K562 (cell line): ENCODE data around the gene KAZN. TPM values are rescaled to one million over a fixed set of nuclear protein-coding genes. Genes with fewer than 3 reads are reported as not detected.

Experiments
- ATAC-seq: fragments of 200-7000 bp; cut with Tn5 transposase; 3 replicates; pipeline ENCODE4 v1.9.1; 2020; ENCODE audit warnings: moderate library complexity
- BruUV-seq: library from RNA; stranded (reverse); fragments of 400-500 nt; replicated peaks from 2 replicates; lab custom pipeline; 2021; lab: Mats Ljungman, UMichigan
- CTCF ChIA-PET: fragments of 300-600 bp; formaldehyde crosslinking; extraction: SDS; loops from one replicate; lab custom pipeline; 2021; ENCODE audit warnings: low intra/inter-chr PET ratio; lab: Yijun Ruan, JAX
- POLR2A ChIA-PET: fragments of 300-600, 350-650 bp; sonication (Branson Sonifier 250); formaldehyde crosslinking; extraction: SDS; loops from one replicate; lab custom pipeline; 2021; ENCODE audit warnings: antibody characterized with exemption, inconsistent platforms; lab: Yijun Ruan, JAX
- DNase-seq, 4 experiments: peaks; one replicate each; pipeline versions ENCODE4 v3.0.0 to v3.0.0-alpha.2; 2011 to 2018; ENCODE audit warnings: low spot score in 3 of 4, mixed read lengths in 3 of 4; ENCODE audit errors: extremely low read depth in 1 of 4
- FAIRE-seq: peaks from 2 replicates; lab custom pipeline; 2011; peaks lifted over from hg19 to GRCh38; lab: Jason Lieb, UNC
- H2AFZ ChIP-seq: 2 replicates; pipeline ENCODE4 v1.6.0; 2011; ENCODE audit warnings: low read depth, low read length, control low read depth, inconsistent platforms
- H3K27ac ChIP-seq: fragments of 200-600 bp; 3 replicates; pipeline ENCODE4 v1.8.0; 2011; ENCODE audit warnings: low read depth, mild to moderate bottlenecking, control low read depth, inconsistent platforms, low read length, moderate library complexity, mixed read lengths; ENCODE audit errors: extremely low read depth
- H3K27me3 ChIP-seq, 2 experiments: fragments of 300-600 bp in 1 of 2; 2 replicates in 1 of 2; 3 replicates in 1 of 2; pipeline versions ENCODE4 v1.6.0 to v1.8.0; 2011; ENCODE audit warnings: inconsistent platforms in 2 of 2, low read length in 2 of 2, mild to moderate bottlenecking in 1 of 2, mixed read lengths in 1 of 2, moderate library complexity in 1 of 2; ENCODE audit not compliant: control insufficient read depth in 2 of 2, insufficient read depth in 2 of 2
- H3K36me3 ChIP-seq: fragments of 300-600 bp; 3 replicates; pipeline ENCODE4 v1.8.0; 2011; ENCODE audit warnings: mild to moderate bottlenecking, low read length, inconsistent platforms; ENCODE audit not compliant: control insufficient read depth, insufficient read depth
- H3K4me1 ChIP-seq, 2 experiments: fragments of 200-600 bp in 1 of 2; replicated peaks in 1 of 2; 2 replicates in 1 of 2; 3 replicates in 1 of 2; pipeline versions ENCODE4 v1.5.1 to v1.8.0; 2011; ENCODE audit warnings: inconsistent platforms in 2 of 2, low read length in 2 of 2, mild to moderate bottlenecking in 1 of 2, mixed read lengths in 1 of 2, moderate library complexity in 1 of 2; ENCODE audit not compliant: control insufficient read depth in 2 of 2, insufficient read depth in 2 of 2
- H3K4me2 ChIP-seq: 2 replicates; pipeline ENCODE4 v1.6.1; 2011; ENCODE audit warnings: low read length, control low read depth, inconsistent platforms, mixed read lengths; ENCODE audit not compliant: insufficient read depth
- H3K4me3 ChIP-seq: fragments of 200-600 bp; sonication (generic), shearing (Covaris generic); 2 replicates; pipeline ENCODE4 v1.5.1; 2016; ENCODE audit warnings: control low read depth, inconsistent platforms
- H3K79me2 ChIP-seq: fragments of 200-600 bp; 3 replicates; pipeline ENCODE4 v1.8.0; 2011; ENCODE audit warnings: low read length, inconsistent platforms; ENCODE audit not compliant: control insufficient read depth, insufficient read depth
- H3K9ac ChIP-seq, 2 experiments: 2 replicates each; pipeline versions ENCODE4 v1.6.0 to v1.6.1; 2011; ENCODE audit warnings: low read depth in 2 of 2, low read length in 2 of 2, control low read depth in 1 of 2, inconsistent platforms in 1 of 2, mild to moderate bottlenecking in 1 of 2, mixed read lengths in 1 of 2; ENCODE audit not compliant: insufficient read depth in 1 of 2
- H3K9me1 ChIP-seq: one replicate; pipeline ENCODE4 v1.6.0; 2011; ENCODE audit warnings: inconsistent platforms, mild to moderate bottlenecking, low read length, moderate library complexity; ENCODE audit not compliant: control insufficient read depth, insufficient read depth
- H3K9me3 ChIP-seq: replicated peaks from 2 replicates; pipeline ENCODE4 v1.5.1; 2011; ENCODE audit warnings: low read depth, low read length, inconsistent platforms; ENCODE audit not compliant: control insufficient read depth, insufficient read depth
- H4K20me1 ChIP-seq: replicated peaks from 2 replicates; pipeline ENCODE4 v1.6.1; 2011; ENCODE audit warnings: low read length, inconsistent platforms, mixed read lengths; ENCODE audit not compliant: control insufficient read depth, insufficient read depth
- ARID2 ChIP-seq: fragments of 450-650 bp; IDR thresholded peaks from 2 replicates; pipeline ENCODE4 v1.6.1; 2017; ENCODE audit warnings: antibody characterized with exemption, mild to moderate bottlenecking
- BHLHE40 ChIP-seq: IDR thresholded peaks from 2 replicates; pipeline ENCODE4 v1.6.1; 2011; ENCODE audit warnings: low read length, improper control_type of control experiment
- NUFIP1 ChIP-seq: fragments of 450-650 bp; IDR thresholded peaks from 2 replicates; pipeline ENCODE4 v1.6.1; 2018; ENCODE audit not compliant: partially characterized antibody
- RAD21 ChIP-seq, 2 experiments: fragments of 250-450 bp in 1 of 2; fragments of 450-650 bp in 1 of 2; sonication (Bioruptor Pico) in 1 of 2; formaldehyde crosslinking in 1 of 2; IDR thresholded peaks in 1 of 2; conservative IDR thresholded peaks in 1 of 2; 2 replicates each; pipeline versions ENCODE4 v1.4.0 to v1.8.0; 2020 to 2022; ENCODE audit warnings: mild to moderate bottlenecking in 2 of 2, moderate library complexity in 1 of 2
- RBM17 ChIP-seq: fragments of 200-400 bp; formaldehyde crosslinking; IDR thresholded peaks from 2 replicates; pipeline ENCODE4 v1.6.1; 2017; ENCODE audit warnings: low read depth, mild to moderate bottlenecking, low read length, borderline replicate concordance
- SAP30 ChIP-seq: fragments of 200-600 bp; sonication (generic); IDR thresholded peaks from 2 replicates; pipeline ENCODE4 v1.6.1; 2012; ENCODE audit warnings: borderline replicate concordance, low read depth, mild to moderate bottlenecking, moderate library complexity, low read length, control low read depth, inconsistent platforms; ENCODE audit not compliant: insufficient read depth, poor library complexity, severe bottlenecking
- WGBS: fragments of 100-300 bp; shearing (Covaris generic); methylation state at CpG from one replicate; pipeline ENCODE4 v1.1.6; 2016; ENCODE audit warnings: low coverage, mixed read lengths; ENCODE audit not compliant: insufficient coverage; ENCODE audit errors: missing lambda C conversion rate; 5-methylcytosine and 5-hydroxymethylcytosine counted together
- in situ Hi-C: fragments of 300-500 bp; cut with MboI; formaldehyde crosslinking; loops from 4 replicates; pipeline ENCODE4 v1.15.0; 2018; ENCODE audit warnings: inconsistent platforms, mixed read lengths
- intact Hi-C: fragments of 100-400 bp; cut with micrococcal nuclease; formaldehyde crosslinking; loops from 2 replicates; pipeline ENCODE4 v1.14.2; 2022
- polyA plus RNA-seq, 8 experiments: library from polyadenylated mRNA; depleted of rRNA in 4 of 8; stranded (reverse) in 5 of 8; unstranded in 3 of 8; fragments of >200 nt; fragmentation: Nextera tagmentation in 2 of 8; fragmentation: Illumina TruSeq in 1 of 8; extraction: Ambion mirVana in 2 of 8; extraction: Trizol in 1 of 8; gene quantifications; 2 replicates each; pipeline versions ENCODE4 v1.2.1 to v1.2.3, GENCODE V29; 2011 to 2014; ENCODE audit warnings: inconsistent platforms in 1 of 8, missing spikeins in 1 of 8
- total RNA-seq, 7 experiments: library from RNA; depleted of rRNA in 6 of 7; stranded (reverse); fragments of >200 nt in 6 of 7; fragmentation: Illumina TruSeq in 2 of 7; extraction: Trizol in 2 of 7; gene quantifications; 2 replicates each; pipeline versions ENCODE4 v1.2.1 to v1.2.3, GENCODE V29; 2011 to 2021; ENCODE audit warnings: low replicate concordance in 1 of 7
- TF ChIP-seq, protein P1 (sequence below): sonication (generic); formaldehyde crosslinking; IDR thresholded peaks from 2 replicates; pipeline ENCODE4 v1.8.0; 2022; ENCODE audit warnings: mild to moderate bottlenecking, missing genetic modification reagents
- TF ChIP-seq, protein P2 (sequence below): fragments of 250-450 bp; sonication (Bioruptor Pico); IDR thresholded peaks from 2 replicates; pipeline ENCODE4 v1.5.0; 2021; ENCODE audit warnings: mild to moderate bottlenecking, moderate library complexity

KAZN gene
- total and polyA plus RNA-seq, 9 of the 15 experiments (the other 6 are each of a cell fraction or from before 2014, with no cell fraction given): 2.1 to 21.6 (median 5.4) TPM

DNA sequence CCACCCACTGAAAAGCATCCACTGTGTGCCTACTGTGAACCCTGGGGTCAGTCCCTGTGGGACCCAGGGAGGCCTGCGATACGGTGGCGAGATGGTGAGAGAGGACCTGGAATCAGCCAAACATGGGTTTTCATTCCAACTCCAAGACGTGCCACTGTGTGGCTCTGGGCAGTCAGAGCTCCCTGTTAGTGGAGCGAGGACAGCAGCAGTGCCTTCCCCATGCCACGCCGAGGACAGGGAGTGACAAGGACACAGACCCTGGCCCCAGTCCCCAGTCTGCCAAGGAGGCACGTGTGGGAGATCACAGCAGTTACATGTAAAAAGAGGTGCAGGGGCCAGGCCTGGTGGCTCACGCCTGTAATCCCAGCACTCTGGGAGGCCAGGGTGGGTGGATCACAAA lies 504.2 kb downstream of the KAZN start:
- Histone ChIP-seq H3K9me3 (no peaks in the 10 kb centered on the region), H3K4me3 (no peak overlapping the region), H3K9me1 (no peaks in the 10 kb centered on the region), H3K27me3 (peaks cover 9 to 47% of the 10 kb centered on the region in 2 experiments; a peak in 3 of 5 replicates), H3K4me2 (no peak overlapping the region), H3K9ac (peak overlapping the region in 1 of 2 experiments; percentile 6; a peak in 1 of 4 replicates), H2AFZ (no peak overlapping the region), H3K36me3 (no peaks in the 10 kb centered on the region), H3K4me1 (peaks cover 0 to 2% of the 10 kb centered on the region in 2 experiments; a peak in 1 of 5 replicates), H3K27ac (no peak overlapping the region), H4K20me1 (peaks cover 11% of the 10 kb centered on the region), H3K79me2 (no peaks in the 10 kb centered on the region)
- ATAC-seq (no peak), DNase-seq (no peak), FAIRE-seq (no peak)
- in situ Hi-C loops: no loop called here
- no TSS peak for BruUV-seq
- 4% methylated on average over 9 of the region's 9 CpGs for WGBS
- ChIA-PET CTCF (no interaction called here), POLR2A (no interaction called here)
- intact Hi-C loops: loop anchor here (5.0 to 10.0 kb wide), 2 partner anchors 358 to 1135 kb away; no protein-coding TSS in a partner anchor
- TF ChIP-seq ARID2 (no peak), RBM17 (no peak), SAP30 (no peak), RAD21 (CRISPR knock-in tag; conservative IDR thresholded peaks at IDR 0.05 in 1 of 2, IDR thresholded peaks at IDR 0.05 in 1 of 2) (no peak), NUFIP1 (no peak), BHLHE40 (no peak)
- TF ChIP-seq, protein P1, sequence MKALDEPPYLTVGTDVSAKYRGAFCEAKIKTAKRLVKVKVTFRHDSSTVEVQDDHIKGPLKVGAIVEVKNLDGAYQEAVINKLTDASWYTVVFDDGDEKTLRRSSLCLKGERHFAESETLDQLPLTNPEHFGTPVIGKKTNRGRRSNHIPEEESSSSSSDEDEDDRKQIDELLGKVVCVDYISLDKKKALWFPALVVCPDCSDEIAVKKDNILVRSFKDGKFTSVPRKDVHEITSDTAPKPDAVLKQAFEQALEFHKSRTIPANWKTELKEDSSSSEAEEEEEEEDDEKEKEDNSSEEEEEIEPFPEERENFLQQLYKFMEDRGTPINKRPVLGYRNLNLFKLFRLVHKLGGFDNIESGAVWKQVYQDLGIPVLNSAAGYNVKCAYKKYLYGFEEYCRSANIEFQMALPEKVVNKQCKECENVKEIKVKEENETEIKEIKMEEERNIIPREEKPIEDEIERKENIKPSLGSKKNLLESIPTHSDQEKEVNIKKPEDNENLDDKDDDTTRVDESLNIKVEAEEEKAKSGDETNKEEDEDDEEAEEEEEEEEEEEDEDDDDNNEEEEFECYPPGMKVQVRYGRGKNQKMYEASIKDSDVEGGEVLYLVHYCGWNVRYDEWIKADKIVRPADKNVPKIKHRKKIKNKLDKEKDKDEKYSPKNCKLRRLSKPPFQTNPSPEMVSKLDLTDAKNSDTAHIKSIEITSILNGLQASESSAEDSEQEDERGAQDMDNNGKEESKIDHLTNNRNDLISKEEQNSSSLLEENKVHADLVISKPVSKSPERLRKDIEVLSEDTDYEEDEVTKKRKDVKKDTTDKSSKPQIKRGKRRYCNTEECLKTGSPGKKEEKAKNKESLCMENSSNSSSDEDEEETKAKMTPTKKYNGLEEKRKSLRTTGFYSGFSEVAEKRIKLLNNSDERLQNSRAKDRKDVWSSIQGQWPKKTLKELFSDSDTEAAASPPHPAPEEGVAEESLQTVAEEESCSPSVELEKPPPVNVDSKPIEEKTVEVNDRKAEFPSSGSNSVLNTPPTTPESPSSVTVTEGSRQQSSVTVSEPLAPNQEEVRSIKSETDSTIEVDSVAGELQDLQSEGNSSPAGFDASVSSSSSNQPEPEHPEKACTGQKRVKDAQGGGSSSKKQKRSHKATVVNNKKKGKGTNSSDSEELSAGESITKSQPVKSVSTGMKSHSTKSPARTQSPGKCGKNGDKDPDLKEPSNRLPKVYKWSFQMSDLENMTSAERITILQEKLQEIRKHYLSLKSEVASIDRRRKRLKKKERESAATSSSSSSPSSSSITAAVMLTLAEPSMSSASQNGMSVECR (CRISPR knock-in tag): no peak
- TF ChIP-seq, protein P2, sequence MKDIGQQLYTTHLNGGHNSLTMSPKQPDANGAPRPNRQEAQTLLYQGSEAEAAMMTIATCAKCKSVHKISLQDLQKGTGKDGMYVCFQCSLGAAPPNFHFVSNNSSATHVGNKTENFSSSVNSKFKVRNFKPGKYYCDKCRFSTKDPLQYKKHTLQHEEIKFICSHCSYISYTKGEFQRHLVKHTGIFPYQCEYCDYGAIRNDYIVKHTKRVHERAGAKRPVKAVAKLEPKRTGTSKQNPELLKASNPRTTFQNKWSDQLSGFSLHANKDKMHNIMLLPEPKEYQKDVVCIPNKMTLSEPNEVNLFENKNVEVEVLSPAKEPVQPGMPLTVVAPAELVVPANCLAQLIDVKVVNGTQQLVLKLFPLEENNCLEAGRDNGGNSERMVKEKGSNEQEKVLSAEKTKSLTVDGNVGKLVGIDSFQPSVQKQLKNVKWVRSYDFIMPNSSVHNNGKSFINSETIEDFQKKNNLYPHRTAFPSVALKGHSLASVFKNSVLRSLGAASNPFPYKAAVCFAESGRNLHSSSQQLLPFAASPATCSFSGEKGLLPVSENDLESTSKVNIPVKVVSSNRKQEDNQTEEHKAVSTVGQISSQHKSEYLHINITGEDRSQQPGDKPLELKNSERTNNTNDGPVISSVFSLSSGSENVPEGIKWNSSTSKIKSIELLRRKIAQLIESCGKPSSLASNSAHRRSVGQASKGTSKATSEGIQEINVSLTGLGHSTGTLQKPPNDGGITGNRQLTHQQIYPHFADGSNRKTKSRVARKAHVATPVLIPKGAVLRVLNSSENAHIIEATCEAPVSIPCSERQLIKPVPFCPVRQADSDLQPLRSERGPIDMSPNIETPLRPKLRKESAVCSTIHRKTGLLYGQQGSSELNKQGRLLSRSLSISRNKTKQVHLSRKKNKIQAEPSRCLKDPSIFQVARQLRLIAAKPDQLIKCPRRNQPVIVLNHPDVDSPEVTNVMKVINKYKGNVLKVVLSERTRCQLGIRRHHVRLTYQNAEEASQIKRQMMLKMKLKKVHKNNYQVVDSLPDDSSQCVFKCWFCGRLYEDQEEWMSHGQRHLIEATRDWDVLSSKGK (CRISPR knock-in tag): no peak
